KG1 (cell line): ENCODE measurements around the gene SPDYE4.
A peak's percentile ranks its signal among the peaks of the same experiment; 100 is the strongest.

Source experiments
- DNase-seq: peaks from one replicate; lab custom pipeline; 2025; lab: John Stamatoyannopoulos, UW

Gene SPDYE4

DNA sequence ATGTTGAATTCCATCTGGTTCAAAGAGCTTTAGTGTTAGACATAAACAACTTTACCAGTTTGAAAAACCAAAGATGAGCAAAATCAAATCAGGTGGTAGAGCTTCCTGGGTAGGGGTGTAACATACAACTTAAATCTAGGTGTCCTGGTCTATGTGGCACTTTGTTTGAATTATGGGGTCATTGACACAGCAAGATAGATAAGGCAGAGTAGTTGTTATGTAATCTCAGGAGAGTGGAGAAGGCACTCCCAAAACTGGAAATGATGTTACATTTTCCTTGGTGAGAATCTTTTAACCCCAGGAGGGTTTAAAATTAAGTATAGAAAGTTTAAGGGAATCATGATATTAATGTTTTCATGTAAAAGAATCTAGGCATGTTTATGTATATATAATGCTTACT lies 45.6 kb downstream of the SPDYE4 start:
- no peak for DNase-seq

DNA sequence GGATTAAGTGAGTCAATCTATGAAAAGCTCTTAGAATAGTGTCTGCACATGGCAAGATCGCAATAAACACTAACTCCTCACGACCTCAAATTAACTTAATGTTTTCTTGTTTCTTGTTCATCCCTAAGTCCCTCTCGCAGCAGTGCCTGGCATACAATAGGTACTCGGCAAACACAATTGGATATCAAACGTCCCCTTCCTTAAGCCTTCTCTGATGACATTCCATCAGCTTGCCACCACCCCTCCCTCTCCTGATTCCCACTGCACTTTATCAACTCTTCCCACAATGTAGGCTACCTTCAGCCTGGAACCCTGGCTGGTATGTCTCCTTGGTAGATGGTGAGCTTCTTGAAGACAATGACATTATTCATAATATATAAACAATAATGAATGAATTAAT lies 47.1 kb downstream of the SPDYE4 start:
- no peak for DNase-seq

DNA sequence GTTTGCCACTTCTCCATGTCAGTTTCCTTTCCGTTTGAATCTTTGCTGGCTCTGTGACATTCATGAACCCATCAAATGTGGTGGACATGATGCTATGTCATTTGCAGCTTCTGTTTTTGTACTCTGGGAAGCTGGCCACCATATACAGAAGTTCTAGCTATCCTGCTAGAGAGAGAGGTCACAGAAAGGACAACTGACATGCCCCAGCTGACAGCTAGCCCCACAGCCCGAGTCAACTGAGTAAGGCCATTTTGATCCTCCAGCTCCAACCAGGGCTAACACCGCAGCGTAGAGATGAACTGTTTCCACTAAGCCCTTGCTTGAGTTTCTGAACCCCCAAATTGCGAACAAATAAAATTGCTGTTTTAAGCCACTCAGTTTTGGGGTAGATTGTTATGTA lies 47.5 kb downstream of the SPDYE4 start:
- no peak for DNase-seq

DNA sequence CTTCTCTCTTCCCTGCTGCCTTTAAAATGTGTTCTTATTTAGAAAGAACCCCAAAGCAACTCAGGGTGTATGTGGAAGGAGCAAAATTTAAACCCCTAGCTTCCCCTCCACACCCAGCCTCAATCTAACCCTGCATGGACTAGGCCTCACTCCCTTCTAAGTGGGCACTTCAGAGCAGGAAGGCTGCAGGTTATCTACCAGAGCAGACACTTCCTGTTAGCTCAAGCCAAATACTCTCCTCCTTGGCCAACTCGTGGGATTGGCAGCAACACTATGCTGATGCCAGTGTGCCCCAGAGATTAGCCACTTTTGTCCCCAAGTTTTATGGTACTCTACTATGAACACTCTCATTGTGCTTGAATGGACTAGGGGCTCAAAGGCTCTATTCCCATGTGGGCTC lies 49.3 kb downstream of the SPDYE4 start:
- peak; percentile 6 for DNase-seq

DNA sequence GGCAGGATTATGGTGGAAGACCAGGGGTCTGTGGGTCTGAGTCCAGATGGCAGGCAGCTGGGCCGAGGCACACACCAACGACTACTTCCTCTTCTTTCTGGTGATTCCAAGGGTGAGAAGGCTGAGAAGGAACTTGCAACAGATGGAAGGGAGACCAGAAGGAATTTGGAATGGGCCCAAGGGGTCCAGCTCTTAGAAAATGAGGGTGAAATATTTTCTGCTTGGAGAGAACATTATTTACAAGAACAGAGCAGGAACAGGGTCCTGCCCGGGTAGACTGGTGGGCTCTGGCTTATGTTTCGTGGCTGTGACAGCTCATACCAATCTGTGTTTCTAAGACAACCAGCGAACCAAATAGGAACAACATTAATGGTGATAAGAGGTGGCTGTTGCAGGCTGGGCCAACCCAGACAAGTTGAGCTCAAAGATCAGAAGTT lies 50.3 kb downstream of the SPDYE4 start:
- DNase-seq: no peak

DNA sequence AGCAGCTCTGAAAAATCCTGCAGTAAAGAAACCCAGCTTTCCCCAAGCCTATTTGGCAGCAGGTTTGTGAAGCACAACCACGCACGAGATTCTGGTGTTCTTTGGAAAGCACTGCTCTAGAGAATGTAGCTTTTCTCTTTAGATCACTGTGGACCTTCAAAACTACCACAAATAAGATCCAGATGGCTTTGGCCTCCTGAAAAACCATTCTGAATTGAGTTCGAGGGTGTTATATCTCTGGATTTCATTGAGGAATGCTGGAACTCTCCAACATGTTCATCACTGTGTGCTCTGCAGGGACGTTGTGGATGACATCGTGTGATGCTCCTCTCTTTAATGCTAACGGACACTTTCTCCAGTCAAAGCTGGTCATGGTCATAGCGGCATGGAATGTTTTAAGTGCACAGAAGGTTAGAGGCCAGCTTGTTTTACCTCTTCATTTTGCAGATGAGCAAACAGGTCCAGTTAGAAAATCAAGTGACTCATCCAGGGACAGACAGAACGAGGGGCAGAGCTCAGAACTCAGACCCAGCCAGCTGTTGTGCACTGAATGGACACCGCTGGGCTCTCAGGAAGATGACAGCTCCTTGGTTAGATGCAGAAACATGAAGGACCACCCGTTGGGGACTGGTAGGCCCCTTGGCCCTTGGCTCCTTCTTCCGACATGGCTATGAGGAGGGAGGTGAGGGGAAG lies 50.9 kb downstream of the SPDYE4 start:
- DNase-seq: no peak

DNA sequence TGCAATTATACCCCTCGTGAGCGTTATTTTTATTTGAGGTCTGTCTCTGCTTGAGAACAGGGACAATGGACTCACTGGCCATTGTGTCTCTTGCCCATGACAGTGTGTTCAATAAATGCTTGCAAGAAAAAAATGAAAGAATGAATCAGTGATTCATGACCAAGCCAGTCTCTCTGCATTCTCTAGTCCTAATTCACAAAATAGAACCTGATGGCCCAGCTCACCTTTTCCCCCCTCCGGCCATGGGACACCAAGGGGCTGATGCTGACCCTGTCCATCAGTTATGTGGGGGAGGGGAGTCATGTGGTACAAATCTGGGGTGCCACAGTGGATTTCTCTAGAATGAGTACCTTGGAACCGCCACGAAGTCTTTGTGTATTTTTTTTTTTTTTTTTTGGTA lies 51.9 kb downstream of the SPDYE4 start:
- DNase-seq: no peak

DNA sequence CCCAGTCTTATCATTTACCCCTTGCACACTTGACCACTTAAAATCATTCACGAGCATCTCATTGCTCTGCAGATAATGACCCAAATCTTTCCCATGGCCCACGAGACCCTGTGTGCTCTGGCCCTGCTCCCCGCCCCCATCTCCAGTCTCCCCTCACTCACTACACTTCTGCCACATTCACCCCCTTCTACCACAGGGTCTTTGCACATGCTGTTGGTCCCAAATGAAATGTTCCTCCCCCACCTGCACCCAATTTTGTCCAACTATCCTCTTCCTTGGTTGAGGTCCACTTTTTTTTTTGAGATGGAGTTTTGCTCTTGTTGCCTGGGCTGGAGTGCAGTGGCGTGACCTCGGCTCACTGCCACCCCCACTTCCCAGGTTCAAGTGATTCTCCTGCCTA lies 52.9 kb downstream of the SPDYE4 start:
- DNase-seq: no peak

DNA sequence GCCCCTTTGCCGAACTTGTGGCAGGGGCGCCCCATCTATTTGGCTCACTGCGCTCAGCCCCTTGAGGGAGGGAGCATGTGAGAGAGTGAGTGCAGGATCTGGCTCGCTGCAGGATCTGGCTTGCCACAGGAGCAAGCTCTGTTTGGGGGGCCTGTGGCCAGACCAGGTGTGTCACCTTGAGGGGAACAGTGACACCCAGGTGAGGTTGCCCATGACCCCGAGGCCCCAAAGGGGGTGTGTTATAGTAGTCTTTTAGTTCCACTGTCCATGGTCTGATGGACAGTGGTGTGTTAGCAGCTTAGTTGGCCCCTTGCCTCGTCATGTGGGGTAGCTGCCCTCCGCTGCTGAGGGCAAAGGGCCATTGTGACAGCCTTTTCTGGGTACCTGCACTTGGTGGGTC lies 55.3 kb downstream of the SPDYE4 start:
- no peak for DNase-seq

DNA sequence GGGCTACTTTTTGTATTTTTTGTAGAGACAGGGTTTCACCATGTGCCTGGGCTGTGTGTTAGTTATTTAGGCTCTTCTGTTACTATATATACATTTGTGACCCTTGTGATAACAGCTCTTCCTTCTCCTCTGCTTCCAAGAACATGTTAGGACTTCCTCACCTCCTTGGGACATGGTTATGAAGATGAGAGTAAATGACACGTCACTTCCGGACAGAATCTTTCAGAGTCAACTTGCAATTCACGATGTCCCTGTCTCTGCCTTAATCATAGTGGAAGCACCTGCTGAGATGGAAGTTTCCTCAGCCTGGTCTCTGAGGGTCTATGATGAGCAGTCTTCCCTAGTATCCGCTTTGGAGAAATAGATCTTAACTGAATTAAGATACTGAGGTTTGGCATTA lies 56.6 kb downstream of the SPDYE4 start:
- DNase-seq: no peak

DNA sequence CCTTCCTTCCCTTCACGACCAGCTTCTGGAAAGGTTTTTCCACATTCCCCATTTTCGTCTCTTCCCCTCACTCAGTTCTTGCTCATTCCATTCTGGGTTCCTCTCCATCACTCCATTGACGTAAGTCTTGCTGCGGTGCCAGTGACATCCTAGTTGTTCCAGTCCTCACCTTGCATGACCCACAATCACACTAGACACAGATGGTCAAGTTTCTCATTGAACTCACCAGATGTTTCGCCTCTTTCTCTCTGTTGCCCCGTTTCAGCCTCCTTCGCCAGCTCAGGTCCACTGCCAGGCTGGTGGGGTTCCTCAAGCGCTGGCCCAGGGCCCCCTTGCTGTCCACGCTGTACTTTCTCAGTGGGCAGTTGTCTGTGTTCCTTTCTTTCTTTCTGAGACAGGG lies 57.1 kb downstream of the SPDYE4 start:
- no peak for DNase-seq
